ENCODE results near the gene ZBTB11.

Gene ZBTB11

GRCh38 chr3:101603184-101603583 lies 73.7 kb downstream of the ZBTB11 start:
- DNase-seq, result no peak

GRCh38 chr3:101602731-101603130 lies 74.2 kb downstream of the ZBTB11 start:
- no peak for DNase-seq

Data from DMS79 (cell line).